ENCODE data around the gene RAB3GAP1. TPM values are rescaled to one million over a fixed set of nuclear protein-coding genes. Genes with fewer than 3 reads are reported as not detected.

Gene RAB3GAP1
- total and polyA plus RNA-seq, 2 donors from 2014 or later = 16.6 to 41.4 TPM

DNA sequence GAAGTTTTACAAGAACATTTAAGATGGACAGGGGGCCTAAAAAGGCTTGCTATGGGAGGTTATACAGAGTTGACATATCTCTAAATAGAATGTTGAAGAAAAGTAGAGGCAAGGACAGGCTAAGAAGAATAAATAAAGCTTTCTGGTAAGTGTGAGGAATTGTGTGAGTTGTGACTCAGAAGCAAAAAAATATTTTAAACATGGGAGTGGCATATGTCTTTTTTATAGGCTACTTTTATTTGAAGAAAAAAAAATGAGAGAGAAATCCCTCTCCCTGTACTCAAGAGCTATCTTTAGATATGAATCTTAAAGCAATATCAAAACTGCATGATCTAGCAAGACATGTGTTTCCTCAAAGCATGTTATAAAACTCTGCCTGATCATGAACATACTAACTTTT, 41.1 kb downstream of the RAB3GAP1 start:
- no peak for DNase-seq
- Histone ChIP-seq H3K4me3 (ENCODE audit: low read length in 3 of 3) (no peak overlapping the region), H3K36me3 (ENCODE audit: control insufficient read depth in 2 of 3, insufficient read depth in 3 of 3, low read length in 3 of 3) (peaks cover 0 to 6% (median 4%) of the 10 kb centered on the region in 3 donors), H3K4me1 (ENCODE audit: control insufficient read depth in 2 of 3, insufficient read depth in 2 of 3, low read depth in 1 of 3, low read length in 3 of 3) (peaks cover 0 to 10% (median 2%) of the 10 kb centered on the region in 3 donors), H3K9ac (ENCODE audit: low read length in 3 of 3) (no peak overlapping the region), H3K27me3 (ENCODE audit: control insufficient read depth, insufficient read depth, low read length) (no peaks in the 10 kb centered on the region), H3K27ac (ENCODE audit: low read depth in 2 of 2, low read length in 2 of 2) (no peak overlapping the region), H3K9me3 (ENCODE audit: control insufficient read depth in 2 of 3, insufficient read depth in 1 of 3, low read length in 3 of 3) (peaks cover 0 to 3% (median 0%) of the 10 kb centered on the region in 3 donors)
- TF ChIP-seq, protein P1, sequence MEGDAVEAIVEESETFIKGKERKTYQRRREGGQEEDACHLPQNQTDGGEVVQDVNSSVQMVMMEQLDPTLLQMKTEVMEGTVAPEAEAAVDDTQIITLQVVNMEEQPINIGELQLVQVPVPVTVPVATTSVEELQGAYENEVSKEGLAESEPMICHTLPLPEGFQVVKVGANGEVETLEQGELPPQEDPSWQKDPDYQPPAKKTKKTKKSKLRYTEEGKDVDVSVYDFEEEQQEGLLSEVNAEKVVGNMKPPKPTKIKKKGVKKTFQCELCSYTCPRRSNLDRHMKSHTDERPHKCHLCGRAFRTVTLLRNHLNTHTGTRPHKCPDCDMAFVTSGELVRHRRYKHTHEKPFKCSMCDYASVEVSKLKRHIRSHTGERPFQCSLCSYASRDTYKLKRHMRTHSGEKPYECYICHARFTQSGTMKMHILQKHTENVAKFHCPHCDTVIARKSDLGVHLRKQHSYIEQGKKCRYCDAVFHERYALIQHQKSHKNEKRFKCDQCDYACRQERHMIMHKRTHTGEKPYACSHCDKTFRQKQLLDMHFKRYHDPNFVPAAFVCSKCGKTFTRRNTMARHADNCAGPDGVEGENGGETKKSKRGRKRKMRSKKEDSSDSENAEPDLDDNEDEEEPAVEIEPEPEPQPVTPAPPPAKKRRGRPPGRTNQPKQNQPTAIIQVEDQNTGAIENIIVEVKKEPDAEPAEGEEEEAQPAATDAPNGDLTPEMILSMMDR (IDR thresholded peaks at IDR 0.05; ENCODE audit: borderline replicate concordance, extremely low read depth, insufficient read depth) = no peak
- FAIRE-seq = no peak
- intact Hi-C loops (cut with DNase I) = no loop called here

DNA sequence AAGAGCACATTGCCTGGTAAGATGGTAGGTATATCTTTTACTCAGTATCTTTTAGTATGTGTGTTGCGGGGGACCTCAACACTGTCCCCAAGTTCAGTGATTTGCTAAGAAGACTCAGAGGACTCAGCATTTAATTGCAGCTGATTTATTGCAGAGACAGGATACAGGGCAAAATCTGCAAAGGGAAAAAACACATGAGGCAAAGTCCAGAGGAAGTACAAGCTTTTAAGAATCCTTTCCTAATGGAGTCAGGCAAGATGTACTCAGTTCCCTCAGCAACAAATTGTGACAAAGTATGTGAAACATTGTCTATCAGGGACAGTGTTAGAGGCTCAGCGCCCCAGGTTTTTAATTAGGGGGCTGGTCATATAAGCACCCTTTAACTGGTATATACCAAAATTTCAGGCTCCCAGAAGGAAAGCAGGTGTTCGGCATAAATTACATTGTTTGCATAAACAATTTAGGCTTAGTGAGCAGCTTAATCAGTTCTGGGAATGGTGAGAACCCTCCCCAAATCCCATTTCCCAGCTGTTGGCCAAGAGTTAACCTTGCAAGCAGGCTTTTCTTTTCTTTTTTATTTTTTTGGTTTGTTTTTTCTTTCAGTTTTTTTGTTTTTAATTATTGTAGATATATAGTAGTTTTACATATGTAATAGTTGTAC, 41.7 kb downstream of the RAB3GAP1 start:
- no peak overlapping the region for H3K4me3 ChIP-seq (ENCODE audit: low read length in 3 of 3)
- no peaks in the 10 kb centered on the region for H3K27me3 ChIP-seq (ENCODE audit: control insufficient read depth, insufficient read depth, low read length)
- intact Hi-C loops (cut with DNase I) = no loop called here
- no peak overlapping the region for H3K9ac ChIP-seq (ENCODE audit: low read length in 3 of 3)
- peaks cover 0 to 6% (median 4%) of the 10 kb centered on the region in 3 donors for H3K36me3 ChIP-seq (ENCODE audit: control insufficient read depth in 2 of 3, insufficient read depth in 3 of 3, low read length in 3 of 3)
- H3K27ac ChIP-seq (ENCODE audit: low read depth in 2 of 2, low read length in 2 of 2) = no peak overlapping the region
- TF ChIP-seq, protein P1 (IDR thresholded peaks at IDR 0.05; ENCODE audit: borderline replicate concordance, extremely low read depth, insufficient read depth) = no peak
- no peak for FAIRE-seq
- peaks cover 0 to 10% (median 2%) of the 10 kb centered on the region in 3 donors for H3K4me1 ChIP-seq (ENCODE audit: control insufficient read depth in 2 of 3, insufficient read depth in 2 of 3, low read depth in 1 of 3, low read length in 3 of 3)
- peaks cover 0 to 3% (median 0%) of the 10 kb centered on the region in 3 donors for H3K9me3 ChIP-seq (ENCODE audit: control insufficient read depth in 2 of 3, insufficient read depth in 1 of 3, low read length in 3 of 3)
- DNase-seq = peak in 2 of 5 donors; percentile 9 to 37

DNA sequence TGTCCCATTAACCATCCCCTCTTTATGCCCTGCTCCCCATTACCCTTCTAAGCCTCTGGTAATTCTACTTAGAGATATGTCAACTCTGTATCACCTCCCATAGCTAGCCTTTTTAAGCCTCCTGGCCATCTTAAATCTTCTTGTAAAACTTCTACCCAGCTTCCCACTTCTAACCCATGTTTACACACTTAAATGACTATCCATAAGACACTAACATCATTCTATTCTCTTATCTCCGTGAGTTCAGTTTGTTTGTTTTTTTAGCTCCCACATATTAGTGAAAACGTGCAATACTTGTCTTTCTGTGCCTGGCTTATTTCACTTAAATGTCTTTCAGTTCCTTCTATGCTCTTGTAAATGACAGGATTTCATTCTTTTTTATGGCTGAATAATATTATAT, 42.4 kb downstream of the RAB3GAP1 start:
- TF ChIP-seq, protein P1 (IDR thresholded peaks at IDR 0.05; ENCODE audit: borderline replicate concordance, extremely low read depth, insufficient read depth) = no peak
- DNase-seq (no peak), FAIRE-seq (no peak)
- no peaks in the 10 kb centered on the region for H3K27me3 ChIP-seq (ENCODE audit: control insufficient read depth, insufficient read depth, low read length)
- H3K9ac ChIP-seq (ENCODE audit: low read length in 3 of 3) = no peak overlapping the region
- no peak overlapping the region for H3K4me3 ChIP-seq (ENCODE audit: low read length in 3 of 3)
- no peak overlapping the region for H3K27ac ChIP-seq (ENCODE audit: low read depth in 2 of 2, low read length in 2 of 2)
- peaks cover 0 to 10% (median 2%) of the 10 kb centered on the region in 3 donors for H3K4me1 ChIP-seq (ENCODE audit: control insufficient read depth in 2 of 3, insufficient read depth in 2 of 3, low read depth in 1 of 3, low read length in 3 of 3)
- H3K9me3 ChIP-seq (ENCODE audit: control insufficient read depth in 2 of 3, insufficient read depth in 1 of 3, low read length in 3 of 3) = peaks cover 0 to 1% (median 0%) of the 10 kb centered on the region in 3 donors
- intact Hi-C loops (cut with DNase I) = no loop called here
- H3K36me3 ChIP-seq (ENCODE audit: control insufficient read depth in 2 of 3, insufficient read depth in 3 of 3, low read length in 3 of 3) = peaks cover 0 to 6% (median 4%) of the 10 kb centered on the region in 3 donors
